ENCODE data around the gene ZFP36. TPM values are rescaled to one million over a fixed set of nuclear protein-coding genes. Genes with fewer than 3 reads are reported as not detected.
A peak's percentile ranks its signal among the peaks of the same experiment; 100 is the strongest.

Gene ZFP36
- total RNA-seq, 2 experiments from 2014 or later: 1,278 to 1,362 TPM

DNA sequence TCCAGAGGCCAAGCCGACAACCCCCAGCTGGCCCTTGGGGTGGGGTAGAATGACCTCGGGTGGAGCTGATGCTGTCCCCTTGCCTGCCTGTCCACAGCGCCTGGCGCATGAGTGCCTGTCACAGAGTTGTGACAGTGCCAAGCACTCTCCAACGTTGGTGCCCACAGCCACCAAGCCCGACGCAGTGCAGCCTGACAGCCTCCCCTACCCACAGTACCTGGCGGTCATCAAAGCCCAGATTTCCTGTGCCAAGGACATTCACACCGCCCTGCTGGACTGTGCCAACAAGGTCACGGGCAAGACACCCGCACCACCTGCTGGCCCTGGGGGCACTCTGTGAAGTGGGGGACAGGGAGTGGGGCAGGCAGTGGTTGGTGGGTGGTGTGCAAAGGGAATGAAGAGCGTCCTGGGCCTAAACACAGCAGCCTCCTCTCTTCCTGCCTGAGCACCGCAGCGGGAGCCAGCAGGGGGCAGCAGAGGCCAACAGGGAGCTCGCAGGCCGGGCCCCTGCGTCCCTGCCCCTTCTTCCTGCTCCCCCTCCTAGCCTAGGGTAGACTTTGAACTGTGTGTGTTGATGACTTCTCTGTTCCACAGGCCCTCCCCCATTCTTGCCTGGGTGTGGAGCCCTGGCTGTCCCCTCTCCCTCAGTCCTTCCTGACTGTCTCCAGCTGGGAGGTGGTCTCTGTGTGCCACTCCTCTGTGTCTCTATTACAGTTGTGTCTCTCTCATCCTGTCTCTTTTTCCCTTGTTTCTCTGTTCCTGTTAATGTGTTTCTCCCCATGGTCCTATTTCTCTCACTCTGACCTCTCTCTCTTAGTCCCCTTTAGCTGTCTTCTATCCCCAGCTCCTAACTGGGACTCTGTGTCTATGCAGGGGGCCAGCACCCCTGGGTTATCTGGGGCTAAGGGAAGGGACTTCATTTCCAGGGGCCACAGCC, 9.0 kb upstream of the ZFP36 start:
- DNase-seq (peak; percentile 87 to 98 (median 94)), ATAC-seq (ENCODE audit: poor library complexity) (peak; percentile 43)
- H3K9me3 Mint-ChIP-seq: no peaks in the 10 kb centered on the region
- Histone ChIP-seq H3K27ac (ENCODE audit: low read depth in 1 of 2, low read length in 2 of 2) (peak overlapping the region; percentile 90 to 100), H3K9me3 (ENCODE audit: control insufficient read depth in 1 of 2, insufficient read depth in 1 of 2, low read length in 2 of 2) (no peaks in the 10 kb centered on the region), H3K36me3 (ENCODE audit: insufficient read depth, low read length) (peaks cover 41% of the 10 kb centered on the region), H3K4me1 (ENCODE audit: insufficient read depth, low read length) (peaks cover 68% of the 10 kb centered on the region), H3K4me3 (ENCODE audit: low read length) (peak overlapping the region; percentile 31), H3K27me3 (ENCODE audit: control insufficient read depth in 1 of 2, insufficient read depth in 2 of 2, low read length in 2 of 2) (no peaks in the 10 kb centered on the region)
- TF ChIP-seq, protein P1, sequence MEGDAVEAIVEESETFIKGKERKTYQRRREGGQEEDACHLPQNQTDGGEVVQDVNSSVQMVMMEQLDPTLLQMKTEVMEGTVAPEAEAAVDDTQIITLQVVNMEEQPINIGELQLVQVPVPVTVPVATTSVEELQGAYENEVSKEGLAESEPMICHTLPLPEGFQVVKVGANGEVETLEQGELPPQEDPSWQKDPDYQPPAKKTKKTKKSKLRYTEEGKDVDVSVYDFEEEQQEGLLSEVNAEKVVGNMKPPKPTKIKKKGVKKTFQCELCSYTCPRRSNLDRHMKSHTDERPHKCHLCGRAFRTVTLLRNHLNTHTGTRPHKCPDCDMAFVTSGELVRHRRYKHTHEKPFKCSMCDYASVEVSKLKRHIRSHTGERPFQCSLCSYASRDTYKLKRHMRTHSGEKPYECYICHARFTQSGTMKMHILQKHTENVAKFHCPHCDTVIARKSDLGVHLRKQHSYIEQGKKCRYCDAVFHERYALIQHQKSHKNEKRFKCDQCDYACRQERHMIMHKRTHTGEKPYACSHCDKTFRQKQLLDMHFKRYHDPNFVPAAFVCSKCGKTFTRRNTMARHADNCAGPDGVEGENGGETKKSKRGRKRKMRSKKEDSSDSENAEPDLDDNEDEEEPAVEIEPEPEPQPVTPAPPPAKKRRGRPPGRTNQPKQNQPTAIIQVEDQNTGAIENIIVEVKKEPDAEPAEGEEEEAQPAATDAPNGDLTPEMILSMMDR (IDR thresholded peaks at IDR 0.05): peak; percentile 91
- peaks cover 53% of the 10 kb centered on the region for H3K36me3 Mint-ChIP-seq (ENCODE audit: low read depth)
- H3K4me3 Mint-ChIP-seq: peak overlapping the region; percentile 63
- H3K27me3 Mint-ChIP-seq: no peaks in the 10 kb centered on the region
- H3K4me1 Mint-ChIP-seq (ENCODE audit: low read depth): peaks cover 54% of the 10 kb centered on the region
- ChIA-PET CTCF (interaction anchor here (0.9 to 4.2 kb wide), 13 partner anchors 10 to 135 kb away, joined by 3 to 102 read pairs (median 6); partner anchors contain the start of genes EID2B, GMFG, PLEKHG2 and RPS16), POLR2A (interaction anchor here (0.8 to 5.3 kb wide), 9 partner anchors 10 to 105 kb away, joined by 3 to 126 read pairs (median 5); partner anchors contain the start of genes GMFG, PLEKHG2, RPS16 and SAMD4B)
- H3K27ac Mint-ChIP-seq: peak overlapping the region; percentile 98
- intact Hi-C loops (cut with DNase I, micrococcal nuclease): loop anchor here (1.0 to 5.0 kb wide), 4 partner anchors 14 to 275 kb away; partner anchors contain the start of genes EID2B (in 1 of the 2) and PLEKHG2 (in 1 of the 2)

DNA sequence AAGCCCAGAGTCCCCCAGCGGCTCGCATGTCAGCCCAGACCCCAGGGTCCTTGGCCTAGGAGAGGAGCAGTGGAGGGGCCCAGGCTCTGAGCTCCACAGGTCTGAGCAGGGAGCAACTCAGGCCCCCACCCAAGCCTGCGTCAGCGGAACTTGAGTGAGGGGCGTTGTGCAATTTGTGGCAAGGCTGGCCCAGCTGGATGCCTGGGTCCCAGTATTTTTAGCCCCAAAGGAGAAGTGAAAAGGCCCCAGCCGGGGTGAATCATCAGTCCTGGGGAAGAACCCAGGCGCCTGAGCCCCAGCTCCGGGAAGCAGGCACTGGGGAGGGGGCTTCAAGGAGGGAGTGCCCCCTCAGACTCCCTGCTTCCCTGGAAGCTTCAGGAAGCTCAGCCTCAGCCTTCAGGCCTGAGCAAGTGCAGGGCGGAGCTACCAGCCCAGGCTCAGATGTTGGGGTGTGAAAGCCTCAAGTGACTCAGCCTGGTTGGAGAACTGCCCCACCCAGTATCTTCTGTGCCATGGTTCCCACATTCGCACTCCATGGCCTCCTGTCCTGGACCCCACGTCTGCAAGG, 8.3 kb upstream of the ZFP36 start:
- peak overlapping the region; percentile 90 to 100 for H3K27ac ChIP-seq (ENCODE audit: low read depth in 1 of 2, low read length in 2 of 2)
- H3K4me3 ChIP-seq (ENCODE audit: low read length): peak overlapping the region; percentile 31
- CTCF ChIA-PET: interaction anchor here (0.9 to 4.2 kb wide), 12 partner anchors 9 to 135 kb away, joined by 3 to 102 read pairs (median 6); partner anchors contain the start of genes EID2B, GMFG, PLEKHG2 and RPS16
- H3K9me3 ChIP-seq (ENCODE audit: control insufficient read depth in 1 of 2, insufficient read depth in 1 of 2, low read length in 2 of 2): no peaks in the 10 kb centered on the region
- TF ChIP-seq, protein P1 (IDR thresholded peaks at IDR 0.05): no peak
- intact Hi-C loops (cut with DNase I, micrococcal nuclease): loop anchor here in 1 of 2 experiments (1.0 to 5.0 kb wide), 2 partner anchors 134 to 274 kb away; partner anchors contain the start of gene EID2B
- DNase-seq (peak in 10 of 14 experiments; percentile 28 to 86 (median 54)), ATAC-seq (ENCODE audit: poor library complexity) (no peak)
- H3K27me3 ChIP-seq (ENCODE audit: control insufficient read depth in 1 of 2, insufficient read depth in 2 of 2, low read length in 2 of 2): no peaks in the 10 kb centered on the region
- peaks cover 71% of the 10 kb centered on the region for H3K4me1 ChIP-seq (ENCODE audit: insufficient read depth, low read length)
- POLR2A ChIA-PET: interaction anchor here (0.8 to 5.3 kb wide), 10 partner anchors 9 to 104 kb away, joined by 3 to 126 read pairs (median 4); partner anchors contain the start of genes GMFG, PLEKHG2, RPS16 and SAMD4B
- Mint-ChIP-seq H3K4me1 (ENCODE audit: low read depth) (peaks cover 53% of the 10 kb centered on the region), H3K27ac (peak overlapping the region; percentile 98), H3K27me3 (no peaks in the 10 kb centered on the region), H3K36me3 (ENCODE audit: low read depth) (peaks cover 50% of the 10 kb centered on the region), H3K4me3 (no peak overlapping the region), H3K9me3 (no peaks in the 10 kb centered on the region)
- H3K36me3 ChIP-seq (ENCODE audit: insufficient read depth, low read length): peaks cover 36% of the 10 kb centered on the region

DNA sequence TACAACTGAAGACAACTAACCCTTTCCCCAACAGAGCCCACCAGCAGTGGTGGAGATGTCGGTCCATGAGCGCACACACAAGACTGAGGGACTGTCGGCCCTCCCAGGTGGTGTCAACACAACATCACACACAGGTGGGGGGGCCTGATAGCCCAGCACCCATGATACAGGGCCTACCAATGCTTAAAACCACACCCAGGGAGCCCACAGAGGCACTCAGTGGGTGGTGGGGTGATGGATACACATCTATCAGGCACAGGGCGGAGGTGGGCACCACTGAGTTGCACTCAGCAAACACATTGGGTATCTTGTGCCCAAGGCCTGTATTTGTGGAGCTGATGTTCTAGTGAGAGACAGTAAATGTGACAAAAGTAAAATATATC, 7.0 kb upstream of the ZFP36 start:
- Histone ChIP-seq H3K9me3 (ENCODE audit: control insufficient read depth in 1 of 2, insufficient read depth in 1 of 2, low read length in 2 of 2) (no peaks in the 10 kb centered on the region), H3K4me3 (ENCODE audit: low read length) (no peak overlapping the region), H3K36me3 (ENCODE audit: insufficient read depth, low read length) (peaks cover 28% of the 10 kb centered on the region), H3K27ac (ENCODE audit: low read depth in 1 of 2, low read length in 2 of 2) (peak overlapping the region in 1 of 2 donors; percentile 100), H3K27me3 (ENCODE audit: control insufficient read depth in 1 of 2, insufficient read depth in 2 of 2, low read length in 2 of 2) (no peaks in the 10 kb centered on the region), H3K4me1 (ENCODE audit: insufficient read depth, low read length) (peaks cover 75% of the 10 kb centered on the region)
- intact Hi-C loops (cut with DNase I, micrococcal nuclease): loop anchor here in 1 of 2 experiments (5.0 kb wide), 1 partner anchor 133 kb away; the partner anchor contains the start of gene EID2B
- Mint-ChIP-seq H3K4me3 (peak overlapping the region; percentile 74), H3K27me3 (no peaks in the 10 kb centered on the region), H3K36me3 (ENCODE audit: low read depth) (peaks cover 41% of the 10 kb centered on the region), H3K9me3 (no peaks in the 10 kb centered on the region), H3K27ac (peak overlapping the region; percentile 98), H3K4me1 (ENCODE audit: low read depth) (peaks cover 51% of the 10 kb centered on the region)
- DNase-seq: no peak
- ChIA-PET POLR2A (interaction anchor here (0.7 to 5.5 kb wide), 3 partner anchors 8 to 12 kb away, joined by 3 to 126 read pairs (median 112); partner anchors contain the start of genes PLEKHG2 and ZFP36), CTCF (interaction anchor here (1.0 to 4.2 kb wide), 2 partner anchors 12 to 57 kb away, joined by 3 to 102 read pairs; partner anchors contain the start of genes PLEKHG2 and SAMD4B)
- ATAC-seq (ENCODE audit: poor library complexity): no peak
- TF ChIP-seq, protein P1 (IDR thresholded peaks at IDR 0.05): no peak
